ENCODE measurements around the gene TMEM205.
A peak's percentile ranks its signal among the peaks of the same experiment; 100 is the strongest.
"Not testable (repeated sequence)": the region's sequence is repeated elsewhere in the genome, so short reads cannot be mapped to it uniquely, and the experiment has no call there.

Gene TMEM205

DNA sequence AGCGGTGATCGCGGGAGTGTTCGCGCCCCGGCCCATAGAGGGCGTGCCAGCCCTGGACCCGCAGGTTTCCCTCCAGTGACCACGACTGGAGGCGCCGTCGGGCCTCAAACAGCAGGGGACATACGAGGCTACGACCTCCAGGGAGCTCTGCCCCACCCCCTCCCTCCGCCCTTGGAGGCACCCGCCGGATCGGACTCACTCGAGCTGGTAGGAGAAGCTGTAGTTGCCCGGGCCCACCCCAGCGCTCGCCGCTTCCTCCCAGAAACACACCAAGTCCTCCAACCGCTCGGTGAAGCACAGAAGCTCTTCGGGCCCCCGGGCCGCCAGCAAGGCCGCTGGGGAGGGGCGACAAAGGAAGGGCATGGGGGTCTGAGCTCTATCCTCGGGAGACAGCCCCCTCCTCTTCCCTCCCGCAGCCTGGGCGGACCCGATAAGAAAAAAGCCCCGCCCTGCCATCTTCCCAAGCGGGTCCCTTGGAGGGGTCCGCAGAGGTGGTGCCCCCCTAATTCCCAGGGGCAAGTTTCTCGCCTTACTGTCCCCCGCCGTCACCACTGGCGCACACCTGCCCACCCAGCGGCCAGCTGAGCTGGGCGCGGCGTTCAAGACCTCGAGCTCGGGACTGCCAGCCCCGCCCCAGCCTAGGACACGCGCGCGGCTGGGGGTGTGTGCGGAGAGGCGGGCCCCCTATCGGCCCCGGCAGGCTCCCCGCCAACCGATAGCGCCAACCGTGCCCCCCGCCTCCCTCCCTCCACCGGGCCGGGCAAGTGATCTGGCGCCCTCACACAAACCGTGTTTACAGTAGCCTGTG, 37.0 kb upstream of the TMEM205 start:
- DNase-seq (ENCODE audit: low spot score) = peak; percentile 77
- TF ChIP-seq, protein P1, sequence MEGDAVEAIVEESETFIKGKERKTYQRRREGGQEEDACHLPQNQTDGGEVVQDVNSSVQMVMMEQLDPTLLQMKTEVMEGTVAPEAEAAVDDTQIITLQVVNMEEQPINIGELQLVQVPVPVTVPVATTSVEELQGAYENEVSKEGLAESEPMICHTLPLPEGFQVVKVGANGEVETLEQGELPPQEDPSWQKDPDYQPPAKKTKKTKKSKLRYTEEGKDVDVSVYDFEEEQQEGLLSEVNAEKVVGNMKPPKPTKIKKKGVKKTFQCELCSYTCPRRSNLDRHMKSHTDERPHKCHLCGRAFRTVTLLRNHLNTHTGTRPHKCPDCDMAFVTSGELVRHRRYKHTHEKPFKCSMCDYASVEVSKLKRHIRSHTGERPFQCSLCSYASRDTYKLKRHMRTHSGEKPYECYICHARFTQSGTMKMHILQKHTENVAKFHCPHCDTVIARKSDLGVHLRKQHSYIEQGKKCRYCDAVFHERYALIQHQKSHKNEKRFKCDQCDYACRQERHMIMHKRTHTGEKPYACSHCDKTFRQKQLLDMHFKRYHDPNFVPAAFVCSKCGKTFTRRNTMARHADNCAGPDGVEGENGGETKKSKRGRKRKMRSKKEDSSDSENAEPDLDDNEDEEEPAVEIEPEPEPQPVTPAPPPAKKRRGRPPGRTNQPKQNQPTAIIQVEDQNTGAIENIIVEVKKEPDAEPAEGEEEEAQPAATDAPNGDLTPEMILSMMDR (IDR thresholded peaks at IDR 0.05; ENCODE audit: extremely low read depth, missing control alignments) = peak; percentile 51

GRCh38 chr19:11380653-11381537, 34.8 kb upstream of the TMEM205 start:
- TF ChIP-seq, protein P1 (IDR thresholded peaks at IDR 0.05; ENCODE audit: extremely low read depth, missing control alignments) = peak; percentile 52
- peak; percentile 98 for DNase-seq (ENCODE audit: low spot score)

DNA sequence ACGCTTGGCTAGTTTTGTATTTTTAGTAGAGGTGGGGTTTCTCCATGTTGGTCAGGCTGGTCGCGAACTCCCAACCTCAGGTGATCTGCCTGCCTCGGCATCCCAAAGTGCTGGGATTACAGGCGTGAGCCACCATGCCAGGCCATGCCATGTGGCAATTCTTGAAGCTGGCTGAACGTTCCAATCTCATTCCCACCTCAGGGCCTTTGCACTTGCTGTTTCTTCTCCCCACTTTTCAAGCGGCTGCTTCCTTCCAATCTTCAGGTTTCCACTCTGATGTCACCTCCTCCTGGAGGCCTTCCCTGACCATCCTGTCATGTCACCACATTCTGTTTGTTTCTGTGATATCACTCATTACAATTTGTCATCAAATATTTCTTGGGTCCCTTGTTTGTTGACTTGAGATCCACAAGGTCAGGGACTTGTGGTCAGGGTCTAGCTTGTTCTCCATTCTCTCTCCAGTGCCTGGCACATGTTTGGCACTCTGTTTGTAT, 33.8 kb upstream of the TMEM205 start:
- TF ChIP-seq, protein P1 (IDR thresholded peaks at IDR 0.05; ENCODE audit: extremely low read depth, missing control alignments) = no peak
- no peak for DNase-seq (ENCODE audit: low spot score)

GRCh38 chr19:11379269-11379845, 33.3 kb upstream of the TMEM205 start:
- DNase-seq (ENCODE audit: low spot score) = not testable (repeated sequence)

GRCh38 chr19:11378319-11379189, 32.5 kb upstream of the TMEM205 start:
- peak; percentile 25 for DNase-seq (ENCODE audit: low spot score)
- TF ChIP-seq, protein P1 (IDR thresholded peaks at IDR 0.05; ENCODE audit: extremely low read depth, missing control alignments) = peak; percentile 73

GRCh38 chr19:11377756-11378155, 31.7 kb upstream of the TMEM205 start:
- TF ChIP-seq, protein P1 (IDR thresholded peaks at IDR 0.05; ENCODE audit: extremely low read depth, missing control alignments) = no peak
- no peak for DNase-seq (ENCODE audit: low spot score)

GRCh38 chr19:11377237-11377636, 31.2 kb upstream of the TMEM205 start:
- TF ChIP-seq, protein P1 (IDR thresholded peaks at IDR 0.05; ENCODE audit: extremely low read depth, missing control alignments) = no peak
- peak; percentile 50 for DNase-seq (ENCODE audit: low spot score)

Measured in GM20000 (cell line).